GM23248 (cell line): ENCODE data around the gene LRRC43. TPM values are rescaled to one million over a fixed set of nuclear protein-coding genes. Genes with fewer than 3 reads are reported as not detected.
A peak's percentile ranks its signal among the peaks of the same experiment; 100 is the strongest.

ENCODE experiments used
- DNase-seq: peaks from one replicate; pipeline ENCODE4 v3.0.0-alpha.2; 2015
- H2AFZ ChIP-seq: fragments of 200-600 bp; sonication (generic); 2 replicates; pipeline ENCODE4 v1.6.1; 2016; ENCODE audit warnings: antibody characterized with exemption
- H3F3A ChIP-seq: fragments of 200-600 bp; sonication (generic); 2 replicates; pipeline ENCODE4 v1.6.1; 2016; ENCODE audit warnings: mild to moderate bottlenecking, antibody characterized with exemption, mixed run types; ENCODE audit not compliant: insufficient read depth
- H3K27ac ChIP-seq: fragments of 200-600 bp; sonication (generic); 2 replicates; pipeline ENCODE4 v1.5.1; 2016; ENCODE audit warnings: mild to moderate bottlenecking
- H3K27me3 ChIP-seq: fragments of 200-600 bp; sonication (generic); replicated peaks from 2 replicates; pipeline ENCODE4 v1.6.1; 2016; ENCODE audit warnings: mild to moderate bottlenecking; ENCODE audit not compliant: insufficient read depth
- H3K36me3 ChIP-seq: fragments of 200-600 bp; sonication (generic); 2 replicates; pipeline ENCODE4 v1.6.1; 2016; ENCODE audit warnings: low read depth, mild to moderate bottlenecking
- H3K4me1 ChIP-seq: fragments of 200-600 bp; sonication (generic); 2 replicates; pipeline ENCODE4 v1.6.1; 2016; ENCODE audit warnings: mild to moderate bottlenecking; ENCODE audit not compliant: insufficient read depth
- H3K4me2 ChIP-seq: fragments of 200-600 bp; sonication (generic); one replicate; pipeline ENCODE4 v1.6.1; 2016; ENCODE audit warnings: mild to moderate bottlenecking; ENCODE audit not compliant: unreplicated experiment
- H3K4me3 ChIP-seq: fragments of 200-600 bp; sonication (generic); 2 replicates; pipeline ENCODE4 v1.5.1; 2016; ENCODE audit warnings: mild to moderate bottlenecking
- H3K79me2 ChIP-seq: fragments of 200-600 bp; sonication (generic); 2 replicates; pipeline ENCODE4 v1.6.1; 2016; ENCODE audit warnings: mild to moderate bottlenecking; ENCODE audit not compliant: insufficient read depth
- H3K9ac ChIP-seq: fragments of 200-600 bp; sonication (generic); 2 replicates; pipeline ENCODE4 v1.6.1; 2016; ENCODE audit warnings: mild to moderate bottlenecking
- H3K9me2 ChIP-seq: fragments of 200-600 bp; sonication (generic); 2 replicates; pipeline ENCODE4 v1.6.1; 2016; ENCODE audit warnings: mixed run types, mild to moderate bottlenecking, moderate library complexity; ENCODE audit not compliant: insufficient read depth
- H3K9me3 ChIP-seq: fragments of 200-600 bp; sonication (generic); one replicate; pipeline ENCODE4 v1.6.1; 2017; ENCODE audit warnings: low read depth
- H4K20me1 ChIP-seq: fragments of 200-600 bp; sonication (generic); 2 replicates; pipeline ENCODE4 v1.6.0; 2016; ENCODE audit not compliant: insufficient read depth
- EZH2 ChIP-seq: fragments of 200-600 bp; sonication (generic); IDR thresholded peaks from 2 replicates; pipeline ENCODE4 v1.6.1; 2018; ENCODE audit warnings: antibody characterized with exemption, mild to moderate bottlenecking; ENCODE audit not compliant: insufficient read depth, poor library complexity, severe bottlenecking
- EZH2phosphoT487 ChIP-seq: fragments of 200-600 bp; sonication (generic); IDR thresholded peaks from 2 replicates; pipeline ENCODE4 v1.6.1; 2018; ENCODE audit warnings: antibody characterized with exemption, moderate library complexity, mild to moderate bottlenecking, low read depth; ENCODE audit not compliant: insufficient read depth
- WGBS, 2 experiments: methylation state at CpG; one replicate each; pipeline ENCODE4 v1.1.6; 2015 to 2017; ENCODE audit warnings: low lambda C conversion rate in 2 of 2, low coverage in 1 of 2; ENCODE audit errors: missing lambda C conversion rate in 2 of 2; 5-methylcytosine and 5-hydroxymethylcytosine counted together
- in situ Hi-C: fragments of 300-500 bp; cut with MboI; formaldehyde crosslinking; loops from 2 replicates; pipeline ENCODE4 v1.15.0; 2020
- polyA plus RNA-seq: library from polyadenylated mRNA; unstranded; fragments of >200 nt; fragmentation: Nextera tagmentation; extraction: Ambion mirVana; gene quantifications from 2 replicates; pipeline ENCODE4 v1.2.1, GENCODE V29; 2016
- small RNA-seq: library from RNA; depleted of rRNA; stranded (forward); fragments of <200 nt; gene quantifications from one replicate; pipeline ENCODE3, GENCODE V24; 2014; ENCODE audit warnings: low read depth, low replicate concordance
- total RNA-seq: library from RNA; depleted of rRNA; stranded (reverse); fragments of >200 nt; shearing (Covaris generic); gene quantifications from 2 replicates; pipeline ENCODE4 v1.2.3, GENCODE V29; 2014; rRNA removed

The LRRC43 gene
- total and polyA plus RNA-seq, 2 experiments from 2014 or later = 1.9 to 6.4 TPM

GRCh38 chr12:122244565-122245371 is 61.8 kb downstream of the LRRC43 start:
- Histone ChIP-seq H2AFZ (no peak overlapping the region), H3K9ac (no peak overlapping the region), H3K36me3 (peaks cover 3% of the 10 kb centered on the region; the same call in 1 of the 2 replicates), H3K4me2 (no peak overlapping the region), H4K20me1 (no peaks in the 10 kb centered on the region), H3K4me3 (no peak overlapping the region), H3K27me3 (no peaks in the 10 kb centered on the region), H3K9me2 (no peaks in the 10 kb centered on the region), H3K79me2 (no peaks in the 10 kb centered on the region), H3F3A (no peaks in the 10 kb centered on the region), H3K9me3 (no peaks in the 10 kb centered on the region), H3K27ac (no peak overlapping the region), H3K4me1 (no peaks in the 10 kb centered on the region)
- in situ Hi-C loops = no loop called here
- WGBS, 2 experiments = 85 to 87% methylated on average over 11 of the region's 11 CpGs
- no peak for TF ChIP-seq EZH2
- no peak for DNase-seq

GRCh38 chr12:122245553-122245952 is 62.6 kb downstream of the LRRC43 start:
- no peak overlapping the region for H3K27ac ChIP-seq
- no peaks in the 10 kb centered on the region for H3K9me3 ChIP-seq
- no peaks in the 10 kb centered on the region for H4K20me1 ChIP-seq
- DNase-seq = no peak
- H3K4me2 ChIP-seq = no peak overlapping the region
- in situ Hi-C loops = no loop called here
- no peaks in the 10 kb centered on the region for H3K4me1 ChIP-seq
- H3K79me2 ChIP-seq = no peaks in the 10 kb centered on the region
- no peaks in the 10 kb centered on the region for H3K27me3 ChIP-seq
- H2AFZ ChIP-seq = no peak overlapping the region
- H3K9me2 ChIP-seq = no peaks in the 10 kb centered on the region
- H3F3A ChIP-seq = no peaks in the 10 kb centered on the region
- TF ChIP-seq EZH2 = no peak
- no peak for TF ChIP-seq EZH2phosphoT487
- H3K4me3 ChIP-seq = no peak overlapping the region
- H3K36me3 ChIP-seq = peaks cover 3% of the 10 kb centered on the region; the same call in 1 of the 2 replicates
- no peak overlapping the region for H3K9ac ChIP-seq
- WGBS, 2 experiments = 91 to 95% methylated on average over 1 of the region's 1 CpG

- Histone ChIP-seq H3K27ac (no peak overlapping the region), H3K36me3 (0 out of 2 replicates have a peak, but pooled peaks cover under 1% of the 10 kb centered on the region), H3K27me3 (no peaks in the 10 kb centered on the region), H3K4me1 (no peaks in the 10 kb centered on the region), H3K4me2 (no peak overlapping the region), H3K9me3 (no peaks in the 10 kb centered on the region), H4K20me1 (no peaks in the 10 kb centered on the region), H3F3A (no peaks in the 10 kb centered on the region), H2AFZ (no peak overlapping the region), H3K79me2 (peaks cover 8% of the 10 kb centered on the region; the same call in 1 of the 2 replicates), H3K9ac (no peak overlapping the region), H3K4me3 (no peak overlapping the region), H3K9me2 (no peaks in the 10 kb centered on the region)
- in situ Hi-C loops = no loop called here
- TF ChIP-seq EZH2 (no peak), EZH2phosphoT487 (no peak)
- no peak for DNase-seq
- 89 to 95% methylated on average over 6 of the region's 6 CpGs for WGBS, 2 experiments
These were observed 67.1 kb downstream of the LRRC43 start for GRCh38 chr12:122250047-122250446.

DNA sequence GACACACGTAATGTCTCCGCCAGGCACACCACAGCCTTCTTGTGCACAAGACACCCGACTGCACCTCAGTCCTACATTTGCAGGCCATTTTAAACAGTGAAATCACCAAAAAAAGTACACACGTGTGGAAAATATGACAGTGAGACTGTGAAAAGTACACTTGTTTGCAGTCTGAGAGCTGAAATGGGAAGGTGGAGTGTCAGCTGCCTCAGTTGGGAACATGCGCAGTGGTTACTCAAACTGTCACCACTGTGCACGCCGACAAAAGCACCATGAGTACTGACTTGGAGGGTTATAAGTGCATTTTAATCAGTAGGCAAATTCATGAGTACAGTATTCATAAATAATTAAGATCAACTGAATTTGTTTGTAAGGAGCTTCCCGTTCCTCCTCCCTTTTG is 67.6 kb downstream of the LRRC43 start:
- H3K9ac ChIP-seq = no peak overlapping the region
- H3F3A ChIP-seq = no peaks in the 10 kb centered on the region
- H3K27ac ChIP-seq = no peak overlapping the region
- WGBS, 2 experiments = 93 to 94% methylated on average over 8 of the region's 8 CpGs
- no peaks in the 10 kb centered on the region for H3K27me3 ChIP-seq
- no peak overlapping the region for H3K4me2 ChIP-seq
- H3K4me3 ChIP-seq = no peak overlapping the region
- no peaks in the 10 kb centered on the region for H4K20me1 ChIP-seq
- H3K79me2 ChIP-seq = peaks cover 8% of the 10 kb centered on the region; the same call in 1 of the 2 replicates
- no peaks in the 10 kb centered on the region for H3K9me3 ChIP-seq
- no peaks in the 10 kb centered on the region for H3K9me2 ChIP-seq
- H2AFZ ChIP-seq = no peak overlapping the region
- no peak for DNase-seq
- TF ChIP-seq EZH2 = no peak
- TF ChIP-seq EZH2phosphoT487 = no peak
- H3K36me3 ChIP-seq = no peaks in the 10 kb centered on the region
- H3K4me1 ChIP-seq = no peaks in the 10 kb centered on the region
- in situ Hi-C loops = no loop called here

Small RNA genes lying within 50 kb of the gene (small RNA-seq; reads per million reads assigned to genes)
- 1.4 reads per million, percentile 56 among the genes with 10 or more reads in this experiment for gene DIABLO

Other genes with a start within 250 kb of the LRRC43 start
- gene BCL7A, start 161.2 kb upstream of the LRRC43 start, total RNA-seq = 3.4 and 4.2 TPM in 2 replicates
- gene BCL7A, start 161.2 kb upstream of the LRRC43 start, polyA plus RNA-seq = 2.7 and 3.0 TPM in 2 replicates
- 6.4 and 7.1 TPM in 2 replicates for gene MLXIP, start 104.4 kb upstream of the LRRC43 start, total RNA-seq
- gene MLXIP, start 104.4 kb upstream of the LRRC43 start, polyA plus RNA-seq = 7.4 and 7.5 TPM in 2 replicates
- gene IL31, start 8.9 kb upstream of the LRRC43 start, total RNA-seq = not detected in 2 replicates
- gene IL31, start 8.9 kb upstream of the LRRC43 start, polyA plus RNA-seq = not detected in 2 replicates
- 0.22 TPM in 1 of 2 replicates, not detected in the other for gene B3GNT4, start 20.6 kb downstream of the LRRC43 start, total RNA-seq
- 0.40 and 0.82 TPM in 2 replicates for gene B3GNT4, start 20.6 kb downstream of the LRRC43 start, polyA plus RNA-seq
- gene DIABLO, start 42.9 kb downstream of the LRRC43 start, total RNA-seq = 45.4 and 50.6 TPM in 2 replicates
- gene DIABLO, start 42.9 kb downstream of the LRRC43 start, polyA plus RNA-seq = 66.0 and 67.6 TPM in 2 replicates
- 15.0 and 16.0 TPM in 2 replicates for gene VPS33A, start 83.4 kb downstream of the LRRC43 start, total RNA-seq
- gene VPS33A, start 83.4 kb downstream of the LRRC43 start, polyA plus RNA-seq = 15.3 and 16.2 TPM in 2 replicates
- 52.5 and 61.7 TPM in 2 replicates for gene CLIP1, start 239.5 kb downstream of the LRRC43 start, total RNA-seq
- 74.5 and 77.8 TPM in 2 replicates for gene CLIP1, start 239.5 kb downstream of the LRRC43 start, polyA plus RNA-seq